Brain microvascular endothelial cell (primary cell): ENCODE data around the gene EID1.

ENCODE experiments used
- DNase-seq: peaks from one replicate; pipeline ENCODE4 v3.0.0-alpha.2; 2020
- H3K27ac ChIP-seq: fragments of 250-450 bp; sonication (Bioruptor Pico); 2 replicates; pipeline ENCODE4 v1.5.1; 2020; ENCODE audit warnings: mild to moderate bottlenecking, moderate library complexity
- H3K27me3 ChIP-seq: fragments of 250-450 bp; sonication (Bioruptor Pico); replicated peaks from 2 replicates; pipeline ENCODE4 v1.5.1; 2020; ENCODE audit warnings: mild to moderate bottlenecking
- H3K36me3 ChIP-seq: fragments of 250-450 bp; sonication (Bioruptor Pico); replicated peaks from 2 replicates; pipeline ENCODE4 v1.5.1; 2020; ENCODE audit warnings: mild to moderate bottlenecking
- H3K4me3 ChIP-seq: 2 replicates; pipeline ENCODE4 v1.5.1; 2011; ENCODE audit warnings: low read depth, mild to moderate bottlenecking, control low read depth, low read length, moderate library complexity
- in situ Hi-C: cut with HindIII; loops from 2 replicates; pipeline ENCODE4 v1.10.0; 2017; ENCODE audit warnings: low sequenced_read_pairs, low pct_ligation_motif_present
- TF ChIP-seq, protein P1 (sequence below): IDR thresholded peaks from 2 replicates; pipeline ENCODE4 v1.5.1; 2011; ENCODE audit warnings: low read depth, mild to moderate bottlenecking, moderate library complexity, low read length, control low read depth, inconsistent platforms; ENCODE audit errors: missing control alignments

The EID1 gene

DNA sequence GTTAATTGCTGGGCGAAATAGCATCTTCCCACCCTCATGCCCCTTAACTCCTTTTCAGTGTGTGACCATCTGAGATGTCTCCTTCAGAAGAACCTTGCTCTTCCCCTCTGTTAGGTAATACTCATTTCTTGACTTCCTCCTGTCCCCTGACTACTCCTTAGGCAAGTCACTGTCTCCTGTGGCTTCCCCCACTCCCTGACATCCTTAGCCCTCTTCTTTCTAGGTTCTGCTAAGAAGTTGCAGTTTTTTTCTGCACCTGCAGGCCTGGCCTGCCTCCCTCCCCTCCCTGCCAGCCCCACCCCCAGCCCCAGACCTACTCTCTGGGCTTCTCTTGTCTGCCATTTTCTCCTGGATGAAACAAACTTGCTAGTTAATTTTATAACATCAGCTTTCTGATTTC lies 15.2 kb upstream of the EID1 start:
- in situ Hi-C loops, result no loop called here
- TF ChIP-seq, protein P1, sequence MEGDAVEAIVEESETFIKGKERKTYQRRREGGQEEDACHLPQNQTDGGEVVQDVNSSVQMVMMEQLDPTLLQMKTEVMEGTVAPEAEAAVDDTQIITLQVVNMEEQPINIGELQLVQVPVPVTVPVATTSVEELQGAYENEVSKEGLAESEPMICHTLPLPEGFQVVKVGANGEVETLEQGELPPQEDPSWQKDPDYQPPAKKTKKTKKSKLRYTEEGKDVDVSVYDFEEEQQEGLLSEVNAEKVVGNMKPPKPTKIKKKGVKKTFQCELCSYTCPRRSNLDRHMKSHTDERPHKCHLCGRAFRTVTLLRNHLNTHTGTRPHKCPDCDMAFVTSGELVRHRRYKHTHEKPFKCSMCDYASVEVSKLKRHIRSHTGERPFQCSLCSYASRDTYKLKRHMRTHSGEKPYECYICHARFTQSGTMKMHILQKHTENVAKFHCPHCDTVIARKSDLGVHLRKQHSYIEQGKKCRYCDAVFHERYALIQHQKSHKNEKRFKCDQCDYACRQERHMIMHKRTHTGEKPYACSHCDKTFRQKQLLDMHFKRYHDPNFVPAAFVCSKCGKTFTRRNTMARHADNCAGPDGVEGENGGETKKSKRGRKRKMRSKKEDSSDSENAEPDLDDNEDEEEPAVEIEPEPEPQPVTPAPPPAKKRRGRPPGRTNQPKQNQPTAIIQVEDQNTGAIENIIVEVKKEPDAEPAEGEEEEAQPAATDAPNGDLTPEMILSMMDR, result no peak
- DNase-seq, result no peak

GRCh38 chr15:48865370-48866079 lies 12.4 kb upstream of the EID1 start:
- no peak overlapping the region for H3K4me3 ChIP-seq
- peak; percentile 73 for DNase-seq
- H3K27ac ChIP-seq, result peak overlapping the region; percentile 56
- in situ Hi-C loops, result no loop called here
- TF ChIP-seq, protein P1, result no peak
- H3K27me3 ChIP-seq, result no peaks in the 10 kb centered on the region
- no peaks in the 10 kb centered on the region for H3K36me3 ChIP-seq

More for the DNA sequence above, 15.2 kb upstream of the EID1 start:
- Histone ChIP-seq H3K27me3 (no peaks in the 10 kb centered on the region), H3K36me3 (no peaks in the 10 kb centered on the region), H3K27ac (no peak overlapping the region), H3K4me3 (no peak overlapping the region)

- in situ Hi-C loops, result no loop called here
Observed at GRCh38 chr15:48866141-48866563, 11.8 kb upstream of the EID1 start.

GRCh38 chr15:48868023-48868422 lies 9.9 kb upstream of the EID1 start:
- TF ChIP-seq, protein P1, result no peak
- H3K27me3 ChIP-seq, result no peaks in the 10 kb centered on the region
- no peak for DNase-seq
- H3K4me3 ChIP-seq, result no peak overlapping the region
- H3K36me3 ChIP-seq, result no peaks in the 10 kb centered on the region
- in situ Hi-C loops, result no loop called here
- H3K27ac ChIP-seq, result peak overlapping the region; percentile 35

More at GRCh38 chr15:48866141-48866563, 11.8 kb upstream of the EID1 start:
- Histone ChIP-seq H3K27me3 (no peaks in the 10 kb centered on the region), H3K36me3 (no peaks in the 10 kb centered on the region), H3K4me3 (no peak overlapping the region), H3K27ac (peak overlapping the region; percentile 56)
- DNase-seq, result peak; percentile 20
- TF ChIP-seq, protein P1, result no peak

GRCh38 chr15:48868536-48868935 lies 9.4 kb upstream of the EID1 start:
- Histone ChIP-seq H3K36me3 (no peaks in the 10 kb centered on the region), H3K4me3 (no peak overlapping the region), H3K27ac (peak overlapping the region; percentile 37), H3K27me3 (no peaks in the 10 kb centered on the region)
- TF ChIP-seq, protein P1, result no peak
- DNase-seq, result peak; percentile 56
- in situ Hi-C loops, result no loop called here

GRCh38 chr15:48869966-48870365 lies 8.0 kb upstream of the EID1 start:
- no peak overlapping the region for H3K4me3 ChIP-seq
- no peak overlapping the region for H3K27ac ChIP-seq
- TF ChIP-seq, protein P1, result no peak
- H3K27me3 ChIP-seq, result no peaks in the 10 kb centered on the region
- DNase-seq, result no peak
- no peaks in the 10 kb centered on the region for H3K36me3 ChIP-seq
- in situ Hi-C loops, result no loop called here
